ENCODE data around the gene OST4.
A peak's percentile ranks its signal among the peaks of the same experiment; 100 is the strongest.

OST4 gene

GRCh38 chr2:27093430-27094352 is 22.2 kb upstream of the OST4 start:
- DNase-seq (ENCODE audit: low read depth in 2 of 2, low spot score in 1 of 2), result no peak

DNA sequence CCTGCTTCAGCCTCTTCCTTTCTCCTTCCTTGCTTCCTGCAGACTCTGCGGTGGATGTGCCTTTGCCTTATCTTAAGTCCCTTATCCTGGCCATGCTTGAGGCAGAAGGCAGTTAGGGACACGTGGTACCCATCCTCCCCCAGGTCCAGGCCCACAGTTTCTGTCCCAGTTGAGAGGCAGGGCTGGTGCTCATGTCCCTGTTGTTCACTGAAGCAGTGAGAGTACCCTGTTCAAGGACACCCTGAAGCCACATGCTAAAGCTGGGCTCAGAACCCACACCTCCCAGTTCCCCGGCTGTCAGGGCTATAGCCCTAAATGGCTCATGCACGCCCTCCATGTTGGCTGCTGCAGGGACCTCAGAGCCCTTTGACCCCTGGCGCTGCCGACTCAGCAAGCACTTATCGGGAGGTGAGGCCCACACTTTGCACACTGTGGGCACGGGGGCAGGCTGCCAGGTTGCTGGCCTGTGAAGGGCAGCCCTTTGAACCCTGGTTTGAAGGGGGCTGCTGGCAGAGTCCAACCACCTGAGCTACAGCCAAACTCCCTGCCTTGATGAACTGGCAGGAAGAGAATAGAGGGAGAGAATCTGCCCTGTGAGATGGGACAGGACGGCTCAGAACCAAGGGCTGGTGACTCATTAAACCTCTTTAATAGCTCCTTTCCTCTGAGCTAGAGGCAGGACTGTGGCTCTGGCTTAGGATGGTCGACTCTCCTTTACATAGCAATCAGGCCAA is 21.4 kb upstream of the OST4 start:
- DNase-seq (ENCODE audit: low read depth in 2 of 2, low spot score in 1 of 2), result no peak

DNA sequence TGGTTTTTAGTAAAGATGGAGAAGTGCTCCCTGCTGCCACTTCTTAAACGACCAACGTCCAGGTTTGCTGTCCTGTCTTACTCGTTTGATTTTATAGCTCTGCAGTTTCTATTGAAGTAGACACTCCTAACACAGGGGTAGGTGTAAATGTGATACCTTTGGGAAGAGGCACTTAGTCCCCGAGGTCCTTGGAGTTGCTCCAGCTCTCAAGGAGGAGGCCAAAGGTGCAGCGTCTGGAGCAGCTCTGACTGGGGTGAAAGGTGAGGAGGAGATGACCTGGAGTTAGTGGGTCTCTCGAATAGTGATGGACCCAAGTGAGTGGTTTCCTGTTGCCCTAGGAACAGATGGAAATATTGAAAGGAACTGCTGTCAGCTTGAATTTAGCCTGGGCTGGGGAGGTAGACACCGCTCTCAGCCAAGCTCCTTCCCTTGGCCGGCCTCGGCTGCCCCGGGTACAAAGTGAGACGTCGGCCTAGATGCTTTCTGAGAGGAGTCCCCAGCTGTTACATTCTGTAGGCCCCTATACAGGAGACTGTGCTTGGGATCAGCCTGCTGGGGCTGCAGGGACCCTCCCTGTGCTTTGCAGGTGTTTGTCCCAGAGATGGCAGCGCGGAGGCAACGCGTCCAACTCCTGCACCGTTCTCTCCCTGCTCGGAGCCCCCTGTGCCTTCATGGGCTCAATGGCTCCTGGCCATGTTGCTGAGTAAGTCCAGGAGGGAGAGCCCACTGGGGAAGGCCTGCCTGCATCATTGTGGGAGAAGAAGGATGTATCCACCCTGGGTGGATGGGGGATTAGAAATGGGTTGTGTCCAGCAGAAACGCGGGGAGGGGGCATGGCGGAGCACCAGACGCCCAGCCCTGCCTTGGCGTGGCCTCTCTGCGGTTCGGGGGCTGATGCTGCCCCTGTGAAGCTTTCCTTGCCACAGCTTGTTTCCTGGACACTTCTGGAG is 20.6 kb upstream of the OST4 start:
- no peak for DNase-seq (ENCODE audit: low read depth in 2 of 2, low spot score in 1 of 2)

- no peak for DNase-seq (ENCODE audit: low read depth in 2 of 2, low spot score in 1 of 2)
Observed at GRCh38 chr2:27089111-27089954, 17.9 kb upstream of the OST4 start.

DNA sequence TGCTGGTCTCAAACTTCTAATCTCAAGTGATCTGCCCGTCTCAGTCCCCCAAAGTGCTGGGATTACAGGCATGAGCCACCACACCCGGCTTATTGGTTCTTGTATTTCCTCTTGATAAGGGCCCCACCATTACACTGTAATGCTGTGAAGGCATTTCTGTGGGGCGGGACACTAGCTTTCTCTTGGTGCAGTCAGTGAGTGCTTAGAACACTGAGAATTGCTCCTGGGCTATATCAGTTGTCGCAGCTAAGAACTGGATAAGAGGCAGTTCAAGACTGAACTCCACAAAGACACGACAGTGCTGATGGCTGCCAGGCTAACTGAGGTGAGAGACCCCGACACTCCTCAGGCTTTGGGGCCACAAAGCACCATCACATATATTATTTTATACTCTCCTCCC is 17.2 kb upstream of the OST4 start:
- DNase-seq (ENCODE audit: low read depth in 2 of 2, low spot score in 1 of 2), result no peak

DNA sequence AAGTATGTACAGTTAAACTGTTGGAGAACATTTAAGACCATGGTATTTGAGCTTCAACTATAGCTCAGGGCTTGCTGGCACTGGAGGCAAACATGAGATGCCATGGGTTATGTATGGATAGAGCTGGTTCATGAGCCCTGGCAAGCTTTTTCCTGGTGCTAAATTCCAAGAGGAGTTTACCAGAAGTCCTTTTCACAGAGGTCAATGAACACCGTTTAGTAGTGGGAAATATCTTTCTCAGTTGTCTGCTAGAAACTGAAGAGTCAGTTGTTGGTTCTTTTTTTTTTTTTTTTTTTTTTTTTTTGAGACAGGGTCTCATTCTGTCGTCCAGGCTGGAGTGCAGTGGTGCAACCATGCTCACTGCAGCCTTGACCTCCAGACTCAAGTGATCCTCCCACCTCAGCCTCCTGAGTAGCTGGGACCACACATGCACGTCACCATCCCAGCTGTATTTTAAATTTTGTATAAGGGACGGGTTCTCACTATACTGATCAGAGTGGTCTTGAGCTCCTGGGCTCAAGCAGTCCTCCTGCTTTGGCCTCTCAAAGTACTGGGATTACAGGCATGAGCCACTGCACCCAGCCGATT is 16.5 kb upstream of the OST4 start:
- DNase-seq (ENCODE audit: low read depth in 2 of 2, low spot score in 1 of 2), result no peak

DNA sequence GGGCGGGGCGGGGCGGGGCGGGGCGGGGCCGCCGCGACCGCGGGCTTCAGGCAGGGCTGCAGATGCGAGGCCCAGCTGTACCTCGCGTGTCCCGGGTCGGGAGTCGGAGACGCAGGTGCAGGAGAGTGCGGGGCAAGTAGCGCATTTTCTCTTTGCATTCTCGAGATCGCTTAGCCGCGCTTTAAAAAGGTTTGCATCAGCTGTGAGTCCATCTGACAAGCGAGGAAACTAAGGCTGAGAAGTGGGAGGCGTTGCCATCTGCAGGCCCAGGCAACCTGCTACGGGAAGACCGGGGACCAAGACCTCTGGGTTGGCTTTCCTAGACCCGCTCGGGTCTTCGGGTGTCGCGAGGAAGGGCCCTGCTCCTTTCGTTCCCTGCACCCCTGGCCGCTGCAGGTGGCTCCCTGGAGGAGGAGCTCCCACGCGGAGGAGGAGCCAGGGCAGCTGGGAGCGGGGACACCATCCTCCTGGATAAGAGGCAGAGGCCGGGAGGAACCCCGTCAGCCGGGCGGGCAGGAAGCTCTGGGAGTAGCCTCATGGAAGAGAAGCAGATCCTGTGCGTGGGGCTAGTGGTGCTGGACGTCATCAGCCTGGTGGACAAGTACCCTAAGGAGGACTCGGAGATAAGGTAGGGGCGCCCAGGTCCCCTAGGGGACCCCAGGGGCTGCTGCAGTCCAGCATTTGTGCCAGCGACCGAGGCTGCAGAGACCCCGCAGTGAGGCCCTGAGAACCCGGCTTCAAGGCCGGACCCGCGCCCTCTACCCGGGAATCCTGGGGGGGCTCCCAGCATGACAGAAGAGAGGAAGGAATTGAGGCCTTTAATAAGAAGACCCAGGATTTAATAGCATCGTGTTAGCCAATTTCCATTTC is 15.5 kb upstream of the OST4 start, which contains the start of gene KHK:
Gene KHK (plus strand): TSS at position 49 of the 870 bp plus-strand sequence. CDS start 488 bp downstream, at position 537.
- no peak for DNase-seq (ENCODE audit: low read depth in 2 of 2, low spot score in 1 of 2)

GRCh38 chr2:27086090-27086723 is 14.8 kb upstream of the OST4 start:
- DNase-seq (ENCODE audit: low read depth in 2 of 2, low spot score in 1 of 2), result peak; percentile 94 to 95

DNA sequence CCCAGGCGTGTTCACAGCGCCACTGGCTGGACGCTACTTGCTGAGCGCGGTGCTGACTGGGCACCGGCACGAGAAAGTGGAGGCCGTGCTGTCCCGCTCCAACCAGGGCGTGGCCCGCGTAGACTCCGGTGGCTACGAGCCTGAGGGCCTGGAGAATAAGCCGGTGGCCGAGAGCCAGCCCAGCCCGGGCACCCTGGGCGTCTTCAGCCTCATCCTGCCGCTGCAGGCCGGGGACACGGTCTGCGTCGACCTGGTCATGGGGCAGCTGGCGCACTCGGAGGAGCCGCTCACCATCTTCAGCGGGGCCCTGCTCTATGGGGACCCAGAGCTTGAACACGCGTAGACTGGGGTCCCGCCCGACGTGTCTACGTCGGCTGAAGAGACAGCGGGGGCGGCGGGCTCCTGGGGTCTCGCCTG is 14.2 kb upstream of the OST4 start:
- DNase-seq (ENCODE audit: low read depth in 2 of 2, low spot score in 1 of 2), result no peak

- no peak for DNase-seq (ENCODE audit: low read depth in 2 of 2, low spot score in 1 of 2)
Observed at GRCh38 chr2:27085062-27085672, 13.7 kb upstream of the OST4 start.

DNA sequence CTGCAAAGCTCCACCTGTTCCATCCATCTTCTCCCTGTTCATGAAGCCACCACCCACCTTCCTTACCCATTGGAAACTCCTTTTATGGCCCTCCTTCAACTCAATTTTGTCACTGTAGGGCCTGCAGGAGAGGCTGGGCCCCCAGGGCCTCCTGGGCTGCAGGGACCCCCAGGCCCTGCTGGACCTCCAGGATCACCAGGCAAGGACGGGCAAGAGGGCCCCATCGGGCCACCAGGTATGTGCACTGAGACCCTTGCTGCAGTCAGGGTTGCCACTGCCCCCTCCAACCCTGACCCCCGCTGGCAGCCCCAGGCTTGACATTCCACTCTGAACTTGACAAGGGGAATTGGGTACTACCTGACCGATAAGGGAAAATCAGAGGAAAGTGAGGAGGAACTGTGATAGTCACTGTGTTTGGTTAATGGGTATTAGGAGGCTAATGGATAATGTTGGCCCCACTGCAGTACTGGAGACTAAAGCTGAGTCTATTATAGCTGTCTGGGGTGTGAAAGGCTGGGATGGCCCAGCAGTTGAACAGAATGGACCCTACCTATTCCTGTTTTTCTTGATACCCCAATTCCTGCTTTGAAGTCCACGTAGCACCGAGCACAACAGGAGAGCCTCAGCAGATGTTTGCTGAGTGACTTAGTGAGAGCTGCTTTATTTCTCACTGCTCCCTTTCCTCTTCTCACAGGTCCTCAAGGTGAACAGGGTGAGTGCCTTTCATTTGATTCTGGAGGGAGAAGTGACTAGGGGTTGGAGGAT is 13.0 kb upstream of the OST4 start:
- no peak for DNase-seq (ENCODE audit: low read depth in 2 of 2, low spot score in 1 of 2)

DNA sequence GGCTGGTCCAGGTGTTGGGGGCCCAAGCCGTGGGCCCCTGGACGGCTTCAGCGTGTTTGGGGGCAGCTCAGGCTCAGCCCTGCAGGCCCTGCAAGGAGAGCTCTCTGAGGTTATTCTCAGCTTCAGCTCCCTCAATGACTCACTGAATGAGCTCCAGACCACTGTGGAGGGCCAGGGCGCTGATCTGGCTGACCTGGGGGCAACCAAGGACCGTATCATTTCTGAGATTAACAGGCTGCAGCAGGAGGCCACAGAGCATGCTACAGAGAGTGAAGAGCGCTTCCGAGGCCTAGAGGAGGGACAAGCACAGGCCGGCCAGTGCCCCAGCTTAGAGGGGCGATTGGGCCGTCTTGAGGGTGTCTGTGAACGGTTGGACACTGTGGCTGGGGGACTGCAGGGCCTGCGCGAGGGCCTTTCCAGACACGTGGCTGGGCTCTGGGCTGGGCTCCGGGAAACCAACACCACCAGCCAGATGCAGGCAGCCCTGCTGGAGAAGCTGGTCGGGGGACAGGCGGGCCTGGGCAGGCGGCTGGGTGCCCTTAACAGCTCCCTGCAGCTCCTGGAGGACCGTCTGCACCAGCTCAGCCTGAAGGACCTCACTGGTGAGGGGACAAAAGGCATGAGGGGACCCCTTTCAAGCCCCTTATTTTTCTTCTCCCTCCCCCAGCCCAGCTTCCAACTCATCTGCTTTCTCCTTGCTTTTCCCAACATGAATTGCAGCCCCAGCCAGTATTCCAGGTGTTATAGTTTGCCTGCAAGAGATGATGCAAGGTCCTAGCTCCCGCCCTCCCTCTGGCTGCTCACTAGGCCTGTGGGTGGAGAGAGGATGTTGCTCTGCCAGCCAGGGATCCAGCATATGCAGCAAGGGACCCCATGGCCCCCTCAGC is 12.2 kb upstream of the OST4 start:
- no peak for DNase-seq (ENCODE audit: low read depth in 2 of 2, low spot score in 1 of 2)

DNA sequence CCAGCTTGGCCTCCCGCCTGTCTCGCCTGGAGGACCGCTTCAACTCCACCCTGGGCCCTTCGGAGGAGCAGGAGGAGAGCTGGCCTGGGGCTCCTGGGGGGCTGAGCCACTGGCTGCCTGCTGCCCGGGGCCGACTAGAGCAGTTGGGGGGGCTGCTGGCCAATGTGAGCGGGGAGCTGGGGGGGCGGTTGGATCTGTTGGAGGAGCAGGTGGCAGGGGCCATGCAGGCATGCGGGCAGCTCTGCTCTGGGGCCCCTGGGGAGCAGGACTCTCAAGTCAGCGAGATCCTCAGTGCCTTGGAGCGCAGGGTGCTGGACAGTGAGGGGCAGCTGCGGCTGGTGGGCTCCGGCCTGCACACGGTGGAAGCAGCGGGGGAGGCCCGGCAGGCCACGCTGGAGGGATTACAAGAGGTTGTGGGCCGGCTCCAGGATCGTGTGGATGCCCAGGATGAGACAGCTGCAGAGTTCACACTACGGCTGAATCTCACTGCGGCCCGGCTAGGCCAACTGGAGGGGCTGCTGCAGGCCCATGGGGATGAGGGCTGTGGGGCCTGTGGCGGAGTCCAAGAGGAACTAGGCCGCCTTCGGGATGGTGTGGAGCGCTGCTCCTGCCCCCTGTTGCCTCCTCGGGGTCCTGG is 11.4 kb upstream of the OST4 start:
- DNase-seq (ENCODE audit: low read depth in 2 of 2, low spot score in 1 of 2), result no peak

- no peak for DNase-seq (ENCODE audit: low read depth in 2 of 2, low spot score in 1 of 2)
Observed at GRCh38 chr2:27081984-27082772, 10.7 kb upstream of the OST4 start.

- no peak for DNase-seq (ENCODE audit: low read depth in 2 of 2, low spot score in 1 of 2)
Observed at GRCh38 chr2:27080603-27080936, 9.1 kb upstream of the OST4 start.
